ENCODE data around the gene METTL5.
"Not testable (repeated sequence)": the region's sequence is repeated elsewhere in the genome, so short reads cannot be mapped to it uniquely, and the experiment has no call there.

Gene METTL5
- total RNA-seq, result 12.3 to 32.0 reads per million in 2 donors

GRCh38 chr2:169824373-169825333, at the start of gene METTL5:
Gene METTL5, minus strand, starts transcription at chr2:169824905. Its CDS starts 308 bp downstream, at chr2:169824597.
- peak; percentile 69 for DNase-seq

GRCh38 chr2:169871994-169872393, 47.3 kb upstream of the METTL5 start:
- DNase-seq, result no peak

- not testable (repeated sequence) for DNase-seq
These were observed 46.7 kb upstream of the METTL5 start for GRCh38 chr2:169871369-169871768.

- DNase-seq, result no peak
These were observed 44.2 kb upstream of the METTL5 start for GRCh38 chr2:169868951-169869350.

DNA sequence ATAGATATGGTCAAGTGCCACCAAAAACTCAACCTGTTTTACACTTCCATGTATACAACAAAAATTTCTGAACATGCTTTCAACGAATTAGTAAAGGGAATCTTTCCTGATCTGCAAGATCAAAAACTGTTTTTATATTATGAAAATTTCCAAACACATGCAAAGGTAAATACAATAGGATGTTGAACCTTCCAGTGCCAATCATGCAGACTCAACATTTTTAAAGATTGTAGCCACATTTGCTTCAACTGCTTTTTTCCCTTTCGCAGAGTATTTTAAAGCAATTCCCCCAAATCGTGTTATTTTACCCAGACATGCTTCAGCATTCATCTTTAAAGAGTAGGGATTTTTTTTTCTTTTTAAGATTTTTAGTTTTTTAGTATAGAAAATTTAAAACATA, 42.9 kb upstream of the METTL5 start:
- no peak for DNase-seq

GRCh38 chr2:169866230-169866629, 41.5 kb upstream of the METTL5 start:
- not testable (repeated sequence) for DNase-seq

DNA sequence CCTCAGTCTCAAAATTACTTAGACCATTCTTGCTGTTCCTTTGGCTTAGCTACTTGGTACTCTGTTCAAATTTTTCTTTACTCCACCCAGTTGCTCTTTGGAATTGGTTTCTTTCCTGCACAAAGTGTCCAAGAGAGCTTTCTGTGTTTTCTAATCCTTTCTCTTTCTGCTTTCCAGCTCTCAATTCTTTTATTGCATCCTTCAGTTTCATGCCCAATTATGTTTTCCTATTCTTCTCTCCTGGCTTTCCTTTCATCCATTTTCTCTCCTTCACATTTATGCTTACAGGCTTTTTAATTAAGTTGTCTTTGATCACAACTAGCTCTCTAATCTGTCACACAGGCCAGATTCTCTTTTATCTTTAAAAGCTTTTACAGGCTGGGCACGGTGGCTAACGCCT, 40.8 kb upstream of the METTL5 start:
- no peak for DNase-seq

- no peak for DNase-seq
These were observed 38.1 kb upstream of the METTL5 start for GRCh38 chr2:169862816-169863215.

DNA sequence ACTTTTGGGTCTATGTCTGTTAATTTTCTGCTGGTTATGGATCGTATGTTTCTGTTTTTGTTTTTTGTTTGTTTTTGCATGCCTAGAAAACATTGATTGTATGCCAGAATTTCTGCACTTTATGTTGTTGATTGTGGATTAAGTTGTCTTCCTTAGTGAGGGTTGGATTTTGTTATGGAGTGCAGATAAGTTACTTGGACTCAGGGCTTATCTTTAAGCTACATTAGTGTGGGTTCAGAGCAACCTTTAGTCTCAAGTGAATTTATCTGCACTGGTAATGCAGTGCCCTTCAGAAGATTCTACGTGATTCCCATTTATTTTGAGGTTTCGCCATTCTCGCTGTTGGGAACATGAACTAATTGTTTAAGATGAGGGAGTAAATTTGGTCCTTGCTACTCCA, 35.4 kb upstream of the METTL5 start:
- no peak for DNase-seq

- DNase-seq, result no peak
These were observed 34.7 kb upstream of the METTL5 start for GRCh38 chr2:169859423-169859822.

- not testable (repeated sequence) for DNase-seq
These were observed 30.9 kb upstream of the METTL5 start for GRCh38 chr2:169855281-169856258.

GRCh38 chr2:169853041-169853668, 28.4 kb upstream of the METTL5 start:
- DNase-seq, result no peak

- DNase-seq, result no peak
These were observed 25.0 kb upstream of the METTL5 start for GRCh38 chr2:169849710-169850109.

DNA sequence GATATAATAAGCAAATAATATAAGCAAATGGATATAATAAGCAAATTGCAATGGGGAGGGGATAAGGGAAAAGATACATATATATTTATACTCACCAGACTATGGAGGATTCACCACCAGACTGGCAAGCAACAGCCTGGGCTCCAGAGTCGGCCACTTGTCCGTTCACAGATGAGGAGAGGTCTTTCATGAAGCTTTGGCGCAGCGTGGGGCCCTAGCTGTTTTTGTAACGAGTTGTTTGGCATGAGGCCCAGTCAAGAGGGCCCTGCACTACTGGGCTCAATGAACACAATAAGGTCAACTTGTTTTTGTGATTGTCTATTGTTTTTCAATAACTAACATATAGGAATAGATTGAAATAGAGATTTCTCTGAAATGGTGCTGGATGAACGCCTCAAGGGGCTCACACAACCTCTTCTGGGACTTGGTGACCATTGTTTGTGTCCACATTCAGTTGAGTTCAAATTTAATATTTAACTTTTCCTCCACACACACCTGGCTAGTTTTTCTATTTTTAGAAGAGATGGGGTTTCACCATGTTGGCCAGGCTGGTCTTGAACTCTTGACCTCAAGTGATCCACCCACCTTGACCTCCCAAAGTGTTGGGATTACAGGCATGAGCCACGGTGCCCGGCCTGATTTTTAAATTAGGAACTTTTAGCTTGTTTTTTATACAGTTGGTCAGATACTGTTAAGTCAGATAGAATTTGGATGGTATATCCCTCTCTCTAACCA, 24.4 kb upstream of the METTL5 start:
- DNase-seq, result not testable (repeated sequence)

GRCh38 chr2:169845016-169845415, 20.3 kb upstream of the METTL5 start:
- no peak for DNase-seq

DNA sequence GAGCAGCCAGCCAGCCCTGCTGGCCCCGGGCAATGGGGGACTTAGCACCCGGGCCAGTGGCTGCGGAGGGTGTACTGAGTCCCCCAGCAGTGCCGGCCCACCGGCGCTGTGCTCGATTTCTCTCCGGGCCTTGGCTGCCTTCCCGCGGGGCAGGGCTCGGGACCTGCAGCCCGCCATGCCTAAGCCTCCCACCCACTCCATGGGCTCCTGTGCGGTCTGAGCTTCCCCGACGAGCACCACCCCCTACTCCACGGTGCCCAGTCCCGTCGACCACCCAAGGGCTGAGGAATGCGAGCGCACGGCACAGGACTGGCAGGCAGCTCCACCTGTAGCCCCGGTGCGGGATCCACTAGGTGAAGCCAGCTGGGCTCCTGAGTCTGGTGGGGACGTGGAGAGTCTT, 16.9 kb upstream of the METTL5 start:
- not testable (repeated sequence) for DNase-seq

DNA sequence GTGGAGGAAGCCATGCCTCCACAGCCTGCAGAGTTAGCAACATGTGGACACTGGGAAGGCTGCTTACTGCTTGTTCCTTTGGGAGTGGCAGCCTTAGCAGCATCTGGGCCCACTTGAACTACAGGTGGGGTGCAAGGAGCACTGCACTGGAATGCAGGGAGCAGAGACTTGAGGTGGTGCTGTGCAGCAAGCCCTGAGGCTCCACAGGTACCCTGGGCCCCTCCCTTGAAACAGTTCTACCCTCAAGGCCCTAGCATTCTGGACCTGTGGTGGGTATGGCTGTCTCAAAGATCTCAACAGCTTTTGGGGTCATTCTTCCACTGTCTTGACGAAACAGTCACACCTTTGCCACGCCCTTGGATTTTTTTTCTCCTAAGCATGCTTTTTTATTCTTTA, 16.0 kb upstream of the METTL5 start:
- DNase-seq, result no peak

DNA sequence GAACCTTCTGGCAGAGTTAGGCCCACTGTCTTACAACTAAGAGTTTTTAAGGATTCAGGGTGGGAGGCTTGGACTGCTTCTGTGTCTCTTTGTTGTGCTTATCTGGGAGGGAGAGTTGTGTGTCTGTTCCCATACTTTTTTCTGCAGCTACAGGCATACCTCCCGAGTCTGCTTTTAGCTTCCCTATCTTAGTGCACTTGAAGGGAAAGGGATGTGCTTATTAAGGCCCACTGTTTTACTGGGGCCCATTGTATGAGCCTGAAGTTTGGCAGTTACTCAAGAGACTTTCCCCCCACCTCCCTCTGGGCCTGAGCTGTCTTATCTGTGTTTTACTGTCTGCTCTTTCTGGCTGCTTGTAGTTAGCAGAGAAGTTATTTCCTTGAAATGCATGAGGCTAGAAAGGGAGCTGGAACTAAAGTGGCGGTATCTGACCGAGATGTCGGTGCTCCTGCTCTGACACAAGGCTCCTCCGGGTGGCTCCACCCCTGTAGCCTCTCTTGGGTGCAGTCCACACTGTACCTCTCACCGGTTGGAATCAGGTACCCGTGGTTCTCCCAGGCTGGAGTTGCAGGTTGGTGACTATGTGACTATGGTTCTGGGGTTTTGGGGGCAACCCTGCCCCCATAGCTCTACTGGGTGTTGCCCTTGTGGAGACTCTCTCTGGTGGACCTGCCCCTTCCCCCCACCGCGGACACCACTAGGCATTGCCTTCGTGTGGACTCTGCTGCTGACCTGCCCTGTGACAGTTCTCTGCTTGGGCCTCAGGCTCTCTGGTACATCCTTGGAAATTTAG, 15.4 kb upstream of the METTL5 start:
- no peak for DNase-seq

- no peak for DNase-seq
These were observed 14.2 kb upstream of the METTL5 start for GRCh38 chr2:169838743-169839489.

- DNase-seq, result no peak
These were observed 9.7 kb upstream of the METTL5 start for GRCh38 chr2:169834401-169834800.
